HL-60 (cell line): Measurements from ENCODE around the gene CIT.
"Not testable (repeated sequence)": the region's sequence is repeated elsewhere in the genome, so short reads cannot be mapped to it uniquely, and the experiment has no call there.

Experiments used
- CTCF ChIP-seq: IDR thresholded peaks from one replicate; pipeline ENCODE4 v1.5.1; 2011; ENCODE audit warnings: low read length, control low read depth, inconsistent platforms; ENCODE audit not compliant: insufficient read depth
- GABPA ChIP-seq: IDR thresholded peaks from 2 replicates; pipeline ENCODE4 v1.6.1; 2012; ENCODE audit warnings: low read depth
- POLR2AphosphoS5 ChIP-seq: IDR thresholded peaks from 2 replicates; pipeline ENCODE4 v1.6.1; 2012; ENCODE audit warnings: low read depth
- REST ChIP-seq: IDR thresholded peaks from 2 replicates; pipeline ENCODE4 v1.6.1; 2012; ENCODE audit warnings: low read depth; ENCODE audit not compliant: insufficient replicate concordance

- TF ChIP-seq CTCF, POLR2AphosphoS5, REST, GABPA: not testable (repeated sequence)
Observed at GRCh38 chr12:119892611-119893010, 15.5 kb upstream of the CIT start.
